Lung (tissue), 12 donors: ENCODE measurements around the gene POMT2. TPM values are rescaled to one million over a fixed set of nuclear protein-coding genes. Genes with fewer than 3 reads are reported as not detected.

Experiments used
- ATAC-seq: fragments of 200-7000 bp; cut with Tn5 transposase; one replicate; pipeline ENCODE4 v1.9.1; 2020; ENCODE audit warnings: moderate number of reproducible peaks; ENCODE audit not compliant: insufficient read depth, low FRiP score
- DNase-seq, 3 donors: peaks; one replicate each; pipeline ENCODE4 v3.0.0-alpha.2; 2013 to 2017
- H3K27ac ChIP-seq, 2 donors: one replicate each; pipeline ENCODE4 v1.5.1; 2013; ENCODE audit warnings: mild to moderate bottlenecking in 2 of 2, moderate library complexity in 2 of 2, control low read depth in 1 of 2, inconsistent platforms in 1 of 2, low read depth in 1 of 2, low read length in 1 of 2
- H3K27me3 ChIP-seq, 3 donors: one replicate each; pipeline ENCODE4 v1.5.1; 2013; ENCODE audit warnings: low read length in 2 of 3; ENCODE audit not compliant: control insufficient read depth in 3 of 3, insufficient read depth in 3 of 3
- H3K36me3 ChIP-seq, 4 donors: one replicate each; pipeline ENCODE4 v1.5.1; 2013; ENCODE audit warnings: low read length in 4 of 4, mild to moderate bottlenecking in 1 of 4, moderate library complexity in 1 of 4; ENCODE audit not compliant: control insufficient read depth in 4 of 4, insufficient read depth in 4 of 4
- H3K4me1 ChIP-seq, 5 donors: one replicate each; pipeline ENCODE4 v1.5.1; 2013; ENCODE audit warnings: low read length in 5 of 5, mild to moderate bottlenecking in 2 of 5, moderate library complexity in 1 of 5; ENCODE audit not compliant: control insufficient read depth in 5 of 5, insufficient read depth in 5 of 5
- H3K4me3 ChIP-seq: one replicate; pipeline ENCODE4 v1.5.1; 2013; ENCODE audit warnings: mild to moderate bottlenecking, control low read depth, moderate library complexity
- H3K9ac ChIP-seq, 2 donors: one replicate each; pipeline ENCODE4 v1.5.1; 2013; ENCODE audit warnings: low read length in 2 of 2, control low read depth in 1 of 2; ENCODE audit not compliant: insufficient read depth in 1 of 2
- H3K9me3 ChIP-seq, 4 donors: one replicate each; pipeline ENCODE4 v1.5.1; 2013; ENCODE audit warnings: low read length in 3 of 4, mild to moderate bottlenecking in 1 of 4, moderate library complexity in 1 of 4; ENCODE audit not compliant: control insufficient read depth in 4 of 4, insufficient read depth in 3 of 4
- CTCF ChIP-seq: IDR thresholded peaks from 2 replicates; pipeline ENCODE4 v1.5.1; 2012; ENCODE audit warnings: mild to moderate bottlenecking; ENCODE audit errors: control extremely low read depth, extremely low read depth
- WGBS, 2 donors: extraction: QIAGEN DNeasy Blood & Tissue Kit; methylation state at CpG; one replicate each; pipeline ENCODE4 v1.1.7; 2013; 5-methylcytosine and 5-hydroxymethylcytosine counted together
- polyA plus RNA-seq, 2 donors: library from polyadenylated mRNA; stranded (reverse); fragments of 200-250 nt; gene quantifications; one replicate each; pipeline ENCODE4 v1.2.1, GENCODE V29; 2013
- total RNA-seq, 2 donors: library from RNA; depleted of rRNA in 1 of 2; stranded (reverse); fragments of >200 nt in 1 of 2; gene quantifications; one replicate each; pipeline ENCODE4 v1.2.1, GENCODE V29; 2014 to 2021
- donor health status: control.
- donor health status: control.
- donor health status: Bipolar disorder and iron deficiency.
- donor health status: healthy.
- donor health status: DM: yes; HTN: yes; CAD: no.

Gene POMT2
- total and polyA plus RNA-seq, 4 donors, result 10.0 to 43.1 (median 14.2) TPM

- Histone ChIP-seq H3K27me3 (peaks cover 14 to 43% (median 21%) of the 10 kb centered on the region in 3 donors), H3K9me3 (peaks cover 0 to 16% (median 2%) of the 10 kb centered on the region in 4 donors), H3K4me1 (peaks cover 0 to 7% (median 0%) of the 10 kb centered on the region in 5 donors), H3K36me3 (no peaks in the 10 kb centered on the region), H3K4me3 (no peak overlapping the region), H3K9ac (no peak overlapping the region), H3K27ac (no peak overlapping the region)
- no peak for ATAC-seq
- TF ChIP-seq CTCF, result no peak
- no peak for DNase-seq
- WGBS, 2 donors, result 85 to 90% methylated on average over 5 of the region's 5 CpGs
Observed at GRCh38 chr14:77267937-77268699, 52.6 kb downstream of the POMT2 start.

- Histone ChIP-seq H3K9me3 (peaks cover 0 to 13% (median 2%) of the 10 kb centered on the region in 4 donors), H3K4me3 (no peak overlapping the region), H3K27me3 (peaks cover 12 to 38% (median 17%) of the 10 kb centered on the region in 3 donors), H3K36me3 (no peaks in the 10 kb centered on the region), H3K27ac (no peak overlapping the region), H3K4me1 (peaks cover 0 to 7% (median 0%) of the 10 kb centered on the region in 5 donors), H3K9ac (no peak overlapping the region)
- 90 to 98% methylated on average over 8 of the region's 8 CpGs for WGBS, 2 donors
- DNase-seq (no peak), ATAC-seq (no peak)
- TF ChIP-seq CTCF, result no peak
Observed at GRCh38 chr14:77266336-77266735, 54.3 kb downstream of the POMT2 start.

GRCh38 chr14:77265561-77266335 is 54.9 kb downstream of the POMT2 start:
- H3K9ac ChIP-seq, result no peak overlapping the region
- TF ChIP-seq CTCF, result no peak
- H3K4me3 ChIP-seq, result no peak overlapping the region
- ATAC-seq (no peak), DNase-seq (no peak)
- H3K27me3 ChIP-seq, result peaks cover 6 to 35% (median 15%) of the 10 kb centered on the region in 3 donors
- H3K36me3 ChIP-seq, result no peaks in the 10 kb centered on the region
- WGBS, 2 donors, result 72 to 81% methylated on average over 16 of the region's 16 CpGs
- peaks cover 0 to 13% (median 2%) of the 10 kb centered on the region in 4 donors for H3K9me3 ChIP-seq
- no peak overlapping the region for H3K27ac ChIP-seq
- H3K4me1 ChIP-seq, result peaks cover 0 to 2% (median 0%) of the 10 kb centered on the region in 5 donors
